GM21717 (cell line): ENCODE results near the gene ROCK2.

ENCODE experiments used
- ATAC-seq: cut with Tn5 transposase; IDR thresholded peaks from one replicate; pipeline ENCODE4 v1.9.1; 2021; ENCODE audit warnings: mild to moderate bottlenecking, moderate library complexity; ENCODE audit not compliant: unreplicated experiment

The ROCK2 gene

GRCh38 chr2:11312770-11313471, 31.5 kb downstream of the ROCK2 start:
- ATAC-seq, result no peak

DNA sequence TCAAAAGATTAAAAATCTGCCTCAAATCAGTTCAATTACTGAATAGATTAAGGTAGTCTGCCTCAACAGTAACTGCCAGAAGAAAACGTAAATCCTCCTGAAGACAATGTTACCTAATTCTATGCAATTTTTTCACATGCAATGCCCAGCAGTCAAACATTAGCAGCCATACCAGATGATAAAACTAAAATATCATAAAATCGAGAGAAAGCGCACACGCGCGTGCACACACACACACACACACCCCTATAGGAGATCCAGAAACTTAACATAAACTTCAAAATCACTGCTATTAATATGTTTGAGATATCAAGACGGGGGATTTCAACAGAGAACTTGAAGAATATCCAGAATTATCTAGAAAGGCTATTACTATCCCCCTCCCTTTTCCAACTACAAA, 32.9 kb downstream of the ROCK2 start:
- ATAC-seq, result no peak

- no peak for ATAC-seq
These were observed 34.2 kb downstream of the ROCK2 start for GRCh38 chr2:11310212-11310611.

- ATAC-seq, result no peak
These were observed 34.7 kb downstream of the ROCK2 start for GRCh38 chr2:11309706-11310105.

DNA sequence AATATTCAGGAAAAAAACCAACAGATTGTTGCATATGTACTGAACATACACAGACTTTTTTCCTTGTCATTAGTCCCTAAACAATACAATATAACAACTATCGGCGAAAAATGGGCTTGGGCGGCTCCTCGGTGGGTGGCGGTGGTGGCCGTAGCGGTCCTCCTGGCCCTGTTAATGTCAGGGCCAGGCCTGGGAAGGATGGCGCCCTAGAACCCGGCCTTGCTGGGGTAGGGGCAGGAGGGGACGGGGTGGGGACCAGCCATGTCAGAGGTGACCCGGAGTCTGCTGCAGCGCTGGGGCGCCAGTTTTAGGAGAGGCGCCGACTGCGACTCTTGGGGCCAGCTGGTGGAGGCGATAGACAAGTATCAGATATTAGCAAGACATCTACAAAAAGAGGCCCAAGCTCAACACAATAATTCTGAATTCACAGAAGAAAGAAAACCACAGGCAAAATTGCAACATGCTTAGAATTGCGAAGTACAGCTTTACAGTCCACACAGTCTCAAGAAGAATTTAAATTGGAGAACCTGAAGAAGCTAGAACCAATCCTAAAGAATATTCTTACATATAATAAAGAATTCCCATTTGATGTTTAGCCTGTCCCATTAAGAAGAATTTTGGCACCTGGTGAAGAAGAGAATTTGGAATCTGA, 36.5 kb downstream of the ROCK2 start:
- no peak for ATAC-seq

- ATAC-seq, result no peak
These were observed 38.5 kb downstream of the ROCK2 start for GRCh38 chr2:11305958-11306357.

DNA sequence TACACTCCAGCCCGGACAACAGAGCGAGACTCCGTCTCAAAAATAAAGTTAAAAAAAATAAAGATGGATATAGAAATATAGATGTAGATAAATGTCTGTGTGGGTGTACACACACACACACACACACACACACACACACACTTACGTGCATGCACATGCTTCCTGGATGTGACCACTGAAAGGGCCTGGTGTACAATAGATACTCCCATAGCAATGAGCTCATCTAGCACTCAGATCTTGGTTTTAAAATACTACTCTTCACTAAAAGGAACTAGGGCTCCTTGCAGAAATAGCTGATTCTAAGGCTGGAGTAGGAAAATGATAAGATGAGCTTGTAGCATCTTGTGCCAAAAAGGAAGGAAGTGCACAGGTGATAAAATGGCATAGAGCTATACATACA, 39.1 kb downstream of the ROCK2 start:
- ATAC-seq, result no peak

GRCh38 chr2:11304476-11304875, 40.0 kb downstream of the ROCK2 start:
- ATAC-seq, result no peak

- no peak for ATAC-seq
These were observed 41.0 kb downstream of the ROCK2 start for GRCh38 chr2:11303290-11304013.

DNA sequence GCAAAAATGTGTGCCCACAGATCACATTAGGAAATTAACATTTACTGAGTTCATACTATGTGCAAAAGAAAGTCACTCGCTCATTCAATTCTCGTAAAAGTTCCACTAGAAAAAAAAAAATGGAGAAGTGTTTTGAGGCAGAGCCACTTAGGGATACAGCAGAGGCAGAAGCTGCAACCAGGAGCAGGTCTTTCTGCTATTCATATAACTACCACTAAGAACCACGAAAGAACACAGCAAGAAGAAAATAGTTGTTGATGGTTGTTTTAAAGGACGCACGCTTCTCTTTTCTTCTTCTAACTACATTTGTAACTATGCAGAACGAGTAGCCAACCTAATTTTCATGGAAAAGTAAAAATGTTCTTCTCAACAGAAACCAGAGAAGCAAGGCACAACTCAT, 45.0 kb downstream of the ROCK2 start:
- ATAC-seq, result no peak

DNA sequence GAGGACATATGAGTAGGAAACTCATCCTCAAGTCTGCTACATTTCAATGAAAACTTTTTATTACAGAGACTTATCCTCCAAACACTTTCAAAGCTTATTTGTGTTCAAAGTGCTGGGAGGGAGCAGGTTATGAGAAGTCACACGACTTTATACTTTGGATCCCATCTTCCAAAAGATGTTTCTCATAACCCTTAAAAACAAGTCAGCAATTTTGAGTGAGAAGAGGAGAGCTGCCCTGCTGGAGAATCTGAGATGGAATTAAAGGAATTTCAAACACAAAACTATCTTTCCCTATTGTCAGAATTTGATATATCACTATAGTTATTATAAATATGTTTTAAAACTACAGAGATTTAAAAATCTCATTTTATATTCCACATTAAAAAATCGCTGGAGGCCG, 45.8 kb downstream of the ROCK2 start:
- no peak for ATAC-seq

- no peak for ATAC-seq
These were observed 48.0 kb downstream of the ROCK2 start for GRCh38 chr2:11296401-11296800.

- ATAC-seq, result no peak
These were observed 51.8 kb downstream of the ROCK2 start for GRCh38 chr2:11292464-11293255.

DNA sequence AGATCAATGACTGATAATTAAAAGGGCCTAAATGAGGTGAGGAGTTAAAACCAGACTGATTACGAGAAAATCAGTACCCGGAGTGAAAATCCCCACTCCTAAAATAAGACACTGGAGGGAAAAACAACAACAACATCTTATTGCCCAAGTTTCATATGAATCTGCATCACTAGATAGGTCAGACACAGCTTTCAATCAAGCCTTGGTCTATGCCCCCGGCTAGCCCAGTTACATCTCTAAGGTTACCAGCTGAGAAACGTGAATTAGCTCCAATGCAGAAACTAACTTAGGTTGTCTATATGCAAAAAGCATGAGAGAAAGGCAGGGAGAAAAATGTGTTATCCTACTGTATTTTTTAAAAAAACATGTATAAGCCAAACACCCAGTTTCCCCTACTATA, 53.7 kb downstream of the ROCK2 start:
- ATAC-seq, result no peak

- no peak for ATAC-seq
These were observed 54.2 kb downstream of the ROCK2 start for GRCh38 chr2:11290211-11290610.

DNA sequence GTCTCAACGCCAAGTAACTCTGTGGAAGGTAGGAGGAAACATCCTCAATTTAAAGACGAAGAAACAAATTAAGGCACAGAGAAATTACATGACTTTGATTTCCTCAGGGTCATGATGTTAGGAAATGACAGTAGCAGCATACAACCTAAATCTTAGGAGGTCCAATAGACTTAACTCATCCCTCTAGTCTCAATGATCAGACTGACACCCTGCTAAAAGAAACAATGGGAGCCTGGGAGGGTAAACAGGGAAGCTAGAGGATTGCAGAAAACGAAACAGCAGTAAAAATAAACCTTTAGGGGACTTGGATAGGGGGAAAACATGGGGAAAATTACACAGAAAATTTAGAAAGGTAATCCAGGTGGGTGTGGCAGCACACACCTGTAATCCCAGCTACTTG, 56.0 kb downstream of the ROCK2 start:
- no peak for ATAC-seq

DNA sequence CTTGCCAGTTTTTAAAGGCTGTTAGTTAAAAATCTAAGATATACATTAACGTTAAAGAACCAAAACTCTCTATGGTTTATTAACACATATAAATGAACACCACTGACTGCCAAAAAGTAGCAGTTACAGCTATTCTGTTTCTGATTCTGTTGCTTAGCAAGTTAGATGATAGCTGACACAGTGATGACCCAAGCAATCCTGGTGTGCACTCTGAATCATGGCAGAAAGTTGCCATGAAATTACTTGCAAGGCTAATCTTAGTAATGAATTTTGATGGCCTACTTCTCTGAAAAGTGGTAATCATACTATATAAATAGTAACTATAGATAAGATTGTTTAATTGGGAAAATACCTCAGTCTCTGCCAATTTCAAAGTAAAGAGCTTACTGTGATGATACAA, 57.7 kb downstream of the ROCK2 start:
- ATAC-seq, result no peak

DNA sequence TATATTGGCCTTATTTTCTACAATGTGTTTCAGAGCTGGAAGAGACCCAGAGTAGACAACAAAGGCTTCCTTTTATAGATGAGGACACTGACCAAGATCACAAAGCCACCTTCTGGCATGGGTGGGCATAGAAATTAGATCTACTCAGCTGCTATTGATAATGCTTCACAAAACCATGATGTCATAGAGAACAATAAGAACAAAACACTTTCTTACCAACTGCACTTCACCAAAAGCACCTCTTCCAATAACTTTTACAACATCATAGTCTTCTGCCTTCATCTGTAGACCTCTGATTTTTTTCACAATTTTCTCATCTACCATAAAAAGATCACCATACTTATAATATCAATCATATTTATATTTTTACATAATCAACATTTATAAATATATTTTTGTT, 58.1 kb downstream of the ROCK2 start:
- no peak for ATAC-seq

DNA sequence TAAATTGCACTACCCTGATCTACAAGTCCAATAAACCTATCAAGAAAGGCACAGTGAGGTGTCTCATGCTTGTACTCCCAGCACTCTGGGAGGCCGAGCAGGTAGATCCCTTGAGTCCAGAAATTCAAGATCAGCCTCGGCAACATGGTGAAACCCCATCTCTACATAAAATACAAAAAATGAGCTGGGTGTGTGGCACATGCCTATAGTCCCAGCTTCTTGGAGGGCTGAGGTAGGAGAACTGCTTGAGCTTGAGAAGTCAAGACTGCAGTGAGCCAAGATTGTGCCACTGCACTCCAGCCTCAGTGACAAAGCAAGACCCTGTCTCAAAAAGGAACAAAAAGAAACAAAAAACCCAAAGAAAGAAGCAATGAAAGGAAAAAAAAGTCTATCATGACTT, 58.9 kb downstream of the ROCK2 start:
- no peak for ATAC-seq

GRCh38 chr2:11281186-11281585, 63.2 kb downstream of the ROCK2 start:
- no peak for ATAC-seq

- ATAC-seq, result no peak
These were observed 63.7 kb downstream of the ROCK2 start for GRCh38 chr2:11280713-11281112.
